SH-SY5Y (cell line): ENCODE results near the gene TMEM232.

Experiments
- GATA2 ChIP-seq: IDR thresholded peaks from 2 replicates; pipeline ENCODE4 v1.6.1; 2011; ENCODE audit warnings: mild to moderate bottlenecking, low read depth, low read length
- GATA3 ChIP-seq: IDR thresholded peaks from 2 replicates; pipeline ENCODE4 v1.6.1; 2011; ENCODE audit warnings: low read depth, mild to moderate bottlenecking, low read length, moderate library complexity

DNA sequence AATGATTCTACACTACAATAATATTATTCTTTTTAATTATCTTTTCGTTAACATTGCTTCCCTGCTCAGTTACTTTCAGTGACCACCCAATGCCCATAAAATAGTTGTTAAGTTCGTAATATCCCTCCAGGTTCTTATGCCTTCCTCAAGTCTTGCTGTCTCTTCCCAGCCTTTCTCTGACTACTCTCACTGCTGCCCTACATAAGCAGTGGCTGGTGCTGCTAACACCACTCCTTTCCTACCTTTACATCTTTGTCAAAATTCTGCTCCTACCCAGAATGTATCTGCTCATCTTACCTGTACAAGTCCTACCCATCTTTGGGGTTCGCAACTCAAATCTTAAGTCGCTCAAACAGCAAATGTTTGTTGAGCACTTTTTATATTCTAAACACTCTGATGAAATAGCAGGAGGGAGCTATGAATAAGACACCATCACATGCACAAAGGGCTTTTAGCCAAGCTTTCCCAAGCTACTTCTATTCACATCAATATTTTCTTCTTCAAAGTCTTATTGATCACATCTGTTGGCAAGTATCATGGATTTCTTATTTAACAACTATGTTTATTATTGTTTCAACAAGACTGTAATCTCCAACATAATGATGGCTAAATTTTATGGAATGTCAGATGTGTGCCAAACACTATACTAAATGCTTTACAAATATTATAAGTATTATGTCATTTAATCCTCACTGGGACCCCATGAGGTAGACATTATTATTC lies 41.8 kb upstream of the TMEM232 start:
- no peak for TF ChIP-seq GATA3
- no peak for TF ChIP-seq GATA2
